Muscle of back (tissue), 11 donors: ENCODE results near the gene TOM1. TPM values are rescaled to one million over a fixed set of nuclear protein-coding genes. Genes with fewer than 3 reads are reported as not detected.
"Not testable (repeated sequence)": the region's sequence is repeated elsewhere in the genome, so short reads cannot be mapped to it uniquely, and the experiment has no call there.

Experiments used
- DNase-seq, 3 donors: peaks; one replicate each; pipeline versions ENCODE4 v3.0.0 to v3.0.0-alpha.2; 2013
- polyA plus RNA-seq, 10 donors: library from polyadenylated mRNA; unstranded; fragments of 120-200 nt; gene quantifications; one replicate each; pipeline ENCODE4 v1.2.1, GENCODE V29; 2013; ENCODE audit not compliant: insufficient read length in 10 of 10

Gene TOM1
- polyA plus RNA-seq, 10 donors = 24.1 to 32.3 (median 30.0) TPM

GRCh38 chr22:35344956-35345690 lies 45.4 kb downstream of the TOM1 start:
- DNase-seq = no peak

- DNase-seq = no peak
Observed at GRCh38 chr22:35345808-35346505, 46.3 kb downstream of the TOM1 start.

DNA sequence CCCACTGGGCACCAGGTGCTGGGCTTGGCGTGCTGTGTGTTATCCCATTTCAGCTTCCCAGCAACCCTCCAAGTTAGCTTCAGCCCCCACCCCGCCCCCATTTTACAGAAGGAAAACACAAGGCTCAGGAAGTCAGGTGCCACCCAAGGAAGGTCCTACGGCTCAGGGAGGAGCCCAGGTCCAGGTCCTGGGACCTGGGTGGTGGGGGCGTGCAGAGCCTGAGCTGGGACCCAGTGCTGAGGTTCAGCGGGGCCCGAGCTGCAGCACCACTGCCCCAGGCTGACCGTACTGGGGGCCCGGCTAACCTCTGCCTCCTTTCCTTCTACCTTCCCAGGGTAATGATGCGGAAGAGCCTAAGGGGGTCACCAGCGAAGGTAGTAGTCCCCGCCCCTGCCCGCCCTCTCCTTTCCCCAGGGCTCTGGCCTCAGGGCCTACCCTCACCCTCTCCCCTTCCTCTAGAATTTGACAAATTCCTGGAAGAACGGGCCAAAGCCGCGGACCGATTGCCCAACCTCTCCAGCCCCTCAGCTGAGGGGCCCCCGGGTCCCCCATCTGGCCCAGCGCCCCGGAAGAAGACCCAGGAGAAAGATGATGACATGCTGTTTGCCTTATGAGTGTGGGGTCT lies 47.0 kb downstream of the TOM1 start:
- DNase-seq = no peak

GRCh38 chr22:35347462-35347861 lies 47.8 kb downstream of the TOM1 start:
- DNase-seq = no peak

- no peak for DNase-seq
Observed at GRCh38 chr22:35348026-35348590, 48.4 kb downstream of the TOM1 start.

GRCh38 chr22:35348703-35349102 lies 49.0 kb downstream of the TOM1 start:
- peak in 1 of 3 donors; percentile 24 for DNase-seq

GRCh38 chr22:35349368-35349703 lies 49.6 kb downstream of the TOM1 start:
- no peak for DNase-seq

DNA sequence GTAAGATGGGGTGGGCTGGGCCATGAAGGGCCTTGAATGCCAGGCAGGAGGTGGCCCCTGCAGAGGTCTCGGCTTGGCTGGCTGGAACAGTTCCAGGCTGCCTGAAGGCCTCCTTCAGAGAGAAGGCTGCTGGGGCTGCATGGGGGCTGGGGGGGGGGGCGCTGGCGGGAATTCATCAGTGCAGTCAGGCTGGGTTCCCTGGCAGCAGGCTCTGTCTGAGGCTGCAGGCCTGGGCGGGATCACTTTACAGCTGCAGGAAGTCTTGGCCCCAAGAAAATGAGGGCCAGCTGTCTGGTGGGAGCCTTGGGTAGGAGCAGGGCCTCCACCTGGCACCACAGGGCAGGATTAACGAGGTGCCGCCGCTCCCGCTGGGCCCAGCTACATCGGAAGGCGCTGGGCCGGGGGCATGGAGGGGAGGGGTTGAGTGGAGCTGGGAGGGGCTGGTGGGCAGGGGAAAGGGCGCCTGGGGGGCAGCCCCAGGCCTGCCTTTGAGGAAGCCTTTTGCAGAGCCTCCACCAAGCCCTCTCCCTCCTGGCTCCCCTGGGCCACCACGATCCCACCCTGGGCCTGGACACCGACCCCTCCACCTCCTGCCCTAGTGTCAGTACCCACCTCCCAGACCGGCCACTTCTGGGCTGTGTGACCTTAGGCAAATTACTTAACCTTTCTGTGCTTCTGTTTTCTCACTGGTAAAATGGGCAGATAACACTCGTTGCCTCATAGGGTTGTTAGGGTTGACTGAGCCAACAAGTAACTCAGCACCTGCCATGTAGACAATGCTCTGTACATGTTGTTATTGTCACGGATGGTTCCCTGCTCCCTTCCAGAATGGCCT lies 50.2 kb downstream of the TOM1 start:
- DNase-seq = peak; percentile 43 to 78 (median 64)

DNA sequence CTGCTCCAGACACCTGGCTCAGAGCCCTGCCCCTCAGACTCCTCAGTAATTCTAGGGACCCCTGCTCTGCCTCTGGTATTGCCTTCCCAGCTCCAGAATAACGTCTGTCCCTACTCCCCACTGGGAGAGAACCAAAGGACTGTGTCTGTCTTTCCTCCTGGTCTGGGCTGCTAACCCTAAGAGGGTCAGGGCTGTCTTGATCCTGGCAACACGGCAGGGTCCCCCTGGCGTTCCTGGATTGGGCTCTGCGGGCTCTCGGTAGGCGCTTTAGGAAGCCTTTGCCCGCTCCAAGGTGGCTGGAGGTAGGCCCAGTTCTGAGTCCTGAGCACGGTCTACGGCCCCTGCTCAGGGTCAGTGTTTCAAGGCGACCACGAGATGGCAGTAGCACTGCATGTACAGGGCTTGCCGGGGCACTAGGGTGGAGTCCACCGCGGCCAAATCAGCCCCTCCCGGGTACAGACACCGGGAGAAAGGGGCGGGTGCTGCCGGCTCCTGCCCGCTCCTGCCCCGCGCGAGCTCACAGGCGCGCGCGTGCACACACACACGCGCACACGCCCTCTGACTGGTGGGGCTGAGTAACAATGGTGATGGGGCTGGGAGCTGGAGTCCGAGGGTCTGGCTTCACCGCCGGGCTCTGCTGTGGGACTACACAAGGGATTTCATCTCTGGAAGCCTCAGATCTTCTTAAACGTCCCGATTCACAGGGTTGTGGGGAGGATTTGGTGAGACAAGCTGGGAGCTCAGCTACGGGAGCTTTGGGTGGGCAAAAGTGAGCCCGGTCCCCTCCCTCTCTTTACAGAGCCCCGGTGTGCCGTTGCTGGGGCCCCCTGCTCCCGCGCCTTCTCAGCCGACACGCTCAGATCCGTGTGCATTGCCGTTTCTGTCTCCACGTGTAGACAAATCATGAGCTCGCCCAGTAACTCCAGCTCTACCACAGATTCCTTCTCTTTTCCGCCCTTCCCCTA lies 51.1 kb downstream of the TOM1 start:
- DNase-seq = peak; percentile 90 to 96 (median 93)

GRCh38 chr22:35352214-35353111 lies 52.8 kb downstream of the TOM1 start:
- peak in 1 of 3 donors; percentile 65 for DNase-seq

DNA sequence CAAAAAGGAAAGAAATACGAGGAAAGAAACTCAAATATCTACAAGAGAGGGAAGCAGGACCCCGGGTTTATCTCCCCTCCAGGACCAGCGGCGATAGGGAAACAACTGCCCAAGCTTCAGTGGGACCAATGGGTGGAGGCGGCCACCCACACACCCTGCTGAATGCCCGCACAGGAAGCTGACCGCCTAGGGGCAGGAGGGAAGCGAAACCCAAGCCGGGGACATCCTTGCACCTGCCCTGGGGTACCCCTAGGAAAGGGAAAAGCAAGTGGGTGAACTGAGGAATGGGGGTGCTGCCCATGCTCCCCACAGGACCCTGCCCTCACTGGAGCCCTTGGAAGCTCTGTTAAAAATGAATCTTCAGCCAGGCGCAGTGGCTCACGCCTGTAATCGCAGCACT lies 53.6 kb downstream of the TOM1 start:
- no peak for DNase-seq

- no peak for DNase-seq
Observed at GRCh38 chr22:35354068-35354467, 54.4 kb downstream of the TOM1 start.

GRCh38 chr22:35357883-35358621 lies 58.4 kb downstream of the TOM1 start:
- no peak for DNase-seq

DNA sequence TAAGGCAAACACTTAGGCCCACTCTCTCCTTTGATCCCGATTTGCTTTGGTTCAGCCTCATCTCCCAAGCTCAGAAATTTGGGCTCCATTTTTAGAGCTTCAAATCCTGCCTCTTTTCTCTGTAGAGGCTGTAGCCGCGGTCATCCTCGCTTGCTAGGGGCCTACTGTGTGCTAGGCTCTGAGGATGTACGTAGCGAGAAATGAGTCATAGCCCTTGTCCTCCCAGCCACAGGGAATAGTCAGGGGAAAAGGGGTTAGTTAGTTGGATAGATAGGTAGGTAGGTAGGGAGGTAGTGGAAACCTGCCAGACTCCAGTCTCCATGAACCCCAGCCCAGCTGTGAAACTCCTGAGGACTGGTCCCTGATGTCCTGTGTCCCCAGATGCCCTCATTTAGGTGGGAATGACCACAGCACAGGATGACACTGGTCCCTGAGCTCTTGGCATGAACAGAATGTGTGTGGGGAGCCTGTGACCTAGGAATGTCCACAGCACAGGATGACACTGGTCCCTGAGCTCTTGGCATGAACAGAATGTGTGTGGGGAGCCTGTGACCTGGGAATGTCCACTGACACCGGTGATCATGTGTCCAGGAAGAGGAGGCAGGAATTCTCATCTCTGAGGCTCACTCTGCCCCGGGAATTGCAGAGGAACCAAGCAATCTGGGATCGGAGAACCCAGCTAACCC lies 59.8 kb downstream of the TOM1 start:
- DNase-seq = no peak

- DNase-seq = no peak
Observed at GRCh38 chr22:35361001-35361558, 61.4 kb downstream of the TOM1 start.

- DNase-seq = no peak
Observed at GRCh38 chr22:35363566-35364086, 63.9 kb downstream of the TOM1 start.

DNA sequence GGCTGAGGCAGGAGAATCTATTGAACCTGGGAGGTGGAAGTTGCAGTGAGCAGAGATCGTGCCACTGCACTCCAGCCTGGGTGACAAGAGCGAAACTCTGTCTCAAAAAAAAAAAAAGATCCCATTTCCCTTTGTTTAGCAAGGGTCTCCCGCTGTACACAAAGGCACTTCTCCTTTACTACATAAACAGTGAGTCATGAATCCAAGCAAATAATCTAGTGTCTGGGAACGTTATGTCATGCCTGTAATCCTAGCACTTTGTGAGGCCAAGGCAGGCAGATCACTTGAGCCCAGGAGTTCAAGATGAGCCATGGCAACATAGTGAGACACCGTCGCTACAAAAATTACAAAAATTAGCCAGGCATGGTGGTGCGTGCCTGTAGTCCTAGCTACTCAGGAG lies 64.5 kb downstream of the TOM1 start:
- not testable (repeated sequence) for DNase-seq
